Fibroblast of mammary gland (primary cell): ENCODE results near the gene LRRC47.

Source experiments
- DNase-seq: peaks from one replicate; pipeline ENCODE4 v3.0.0-alpha.2; 2010; ENCODE audit warnings: low read depth
- H3K4me3 ChIP-seq: 2 replicates; pipeline ENCODE4 v1.5.1; 2011; ENCODE audit warnings: low read depth, mild to moderate bottlenecking, low read length, moderate library complexity; ENCODE audit not compliant: control insufficient read depth
- TF ChIP-seq, protein P1 (sequence below): conservative IDR thresholded peaks from 2 replicates; pipeline ENCODE4 v1.5.1; 2011; ENCODE audit warnings: low read depth, low read length, inconsistent platforms; ENCODE audit not compliant: control insufficient read depth, insufficient read depth

Gene LRRC47

DNA sequence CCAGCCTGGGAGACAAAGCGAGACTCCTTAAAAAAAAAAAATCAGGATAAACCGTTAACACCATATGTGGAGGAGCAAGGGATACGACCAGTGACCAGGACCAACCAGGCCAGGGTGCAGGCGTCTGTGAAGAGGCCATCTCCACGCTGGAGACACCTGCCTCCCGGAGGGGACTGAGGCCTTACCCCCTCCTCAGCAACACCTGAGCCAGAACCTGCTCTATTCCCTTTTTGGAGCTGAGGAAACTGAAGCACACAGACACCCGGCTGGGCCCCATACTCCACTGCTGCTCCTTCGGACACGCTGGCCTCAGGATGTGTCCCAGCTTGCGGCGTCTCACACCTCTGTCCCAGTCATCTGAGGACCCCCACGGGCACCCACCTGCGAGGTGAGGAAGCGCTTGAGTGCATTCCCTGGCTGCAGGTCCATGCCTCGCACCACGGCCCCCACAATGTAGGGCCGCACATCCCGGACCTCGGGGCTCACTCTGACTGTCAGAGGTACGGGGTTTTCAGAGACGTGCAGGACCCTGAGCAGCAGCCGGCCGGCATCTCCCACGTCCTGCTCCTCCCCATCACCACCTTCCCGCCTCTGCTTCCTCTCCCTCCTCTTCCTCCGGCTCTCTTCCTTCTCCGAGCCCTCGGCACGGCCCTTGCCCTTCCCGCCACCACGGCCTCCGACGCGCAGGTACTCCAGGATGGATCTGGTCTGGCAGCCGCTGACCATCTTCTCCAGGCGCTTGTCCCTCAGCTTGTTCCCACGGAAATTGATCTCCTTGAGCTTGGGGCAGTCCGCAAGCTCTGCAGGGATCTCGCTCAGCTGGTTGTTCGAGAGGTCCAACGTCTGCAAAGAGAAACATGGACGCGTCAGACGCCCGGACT, 9.6 kb downstream of the LRRC47 start:
- no peak for DNase-seq
- TF ChIP-seq, protein P1, sequence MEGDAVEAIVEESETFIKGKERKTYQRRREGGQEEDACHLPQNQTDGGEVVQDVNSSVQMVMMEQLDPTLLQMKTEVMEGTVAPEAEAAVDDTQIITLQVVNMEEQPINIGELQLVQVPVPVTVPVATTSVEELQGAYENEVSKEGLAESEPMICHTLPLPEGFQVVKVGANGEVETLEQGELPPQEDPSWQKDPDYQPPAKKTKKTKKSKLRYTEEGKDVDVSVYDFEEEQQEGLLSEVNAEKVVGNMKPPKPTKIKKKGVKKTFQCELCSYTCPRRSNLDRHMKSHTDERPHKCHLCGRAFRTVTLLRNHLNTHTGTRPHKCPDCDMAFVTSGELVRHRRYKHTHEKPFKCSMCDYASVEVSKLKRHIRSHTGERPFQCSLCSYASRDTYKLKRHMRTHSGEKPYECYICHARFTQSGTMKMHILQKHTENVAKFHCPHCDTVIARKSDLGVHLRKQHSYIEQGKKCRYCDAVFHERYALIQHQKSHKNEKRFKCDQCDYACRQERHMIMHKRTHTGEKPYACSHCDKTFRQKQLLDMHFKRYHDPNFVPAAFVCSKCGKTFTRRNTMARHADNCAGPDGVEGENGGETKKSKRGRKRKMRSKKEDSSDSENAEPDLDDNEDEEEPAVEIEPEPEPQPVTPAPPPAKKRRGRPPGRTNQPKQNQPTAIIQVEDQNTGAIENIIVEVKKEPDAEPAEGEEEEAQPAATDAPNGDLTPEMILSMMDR, result no peak
- H3K4me3 ChIP-seq, result no peak overlapping the region

DNA sequence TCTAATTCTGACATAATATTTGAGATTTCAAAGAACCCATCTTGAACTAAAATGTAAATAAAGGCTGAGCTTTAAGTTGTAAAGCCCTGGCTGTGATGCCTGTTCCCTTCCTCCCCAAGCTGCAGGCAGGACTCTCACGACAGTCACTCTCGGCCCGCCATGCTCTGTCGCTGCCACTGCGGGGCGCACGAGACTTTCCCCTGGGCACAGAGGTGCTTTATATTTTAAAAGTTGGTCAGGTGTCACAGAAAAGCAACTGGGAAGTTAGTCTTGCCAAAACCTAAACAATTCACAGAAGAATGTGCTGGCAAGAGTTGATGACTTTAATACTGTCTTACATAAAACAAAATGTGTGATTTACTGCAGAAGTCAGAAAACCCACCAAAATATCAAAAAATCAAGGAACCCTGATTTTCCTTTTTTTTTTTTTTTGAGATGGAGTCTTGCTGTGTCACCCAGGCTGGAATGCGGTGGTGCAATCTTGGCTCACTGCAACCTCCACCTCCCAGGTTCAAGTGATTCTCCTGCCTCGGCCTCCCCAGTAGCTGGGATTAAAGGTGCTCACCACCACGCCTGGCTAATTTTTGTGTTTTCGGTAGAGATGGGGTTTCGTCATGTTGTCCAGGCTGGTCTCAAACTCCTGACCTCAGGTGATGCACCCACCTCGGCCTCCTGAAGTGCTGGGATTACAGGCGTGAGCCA, 10.7 kb downstream of the LRRC47 start:
- no peak overlapping the region for H3K4me3 ChIP-seq
- no peak for DNase-seq
- TF ChIP-seq, protein P1, result peak; percentile 29

DNA sequence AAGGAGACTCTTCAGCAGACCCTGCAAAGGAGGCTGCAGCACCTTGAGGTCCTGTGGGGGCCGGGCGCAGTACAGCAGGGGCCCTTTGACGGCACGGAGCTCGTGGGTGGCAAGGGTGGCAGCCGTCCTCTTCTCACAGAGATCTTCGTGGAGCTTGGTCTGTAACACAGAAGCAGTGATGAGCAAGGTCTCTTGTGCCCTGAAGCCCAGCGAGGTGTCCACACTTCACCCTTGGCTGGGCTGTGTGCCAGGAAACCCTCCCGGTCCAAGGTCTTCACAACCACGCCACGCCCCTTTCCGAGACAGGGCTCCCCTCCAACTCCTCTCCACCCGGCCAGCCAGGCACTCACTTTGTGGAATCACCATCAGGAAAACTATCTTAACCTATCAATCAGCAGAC, 11.3 kb downstream of the LRRC47 start:
- DNase-seq, result no peak
- H3K4me3 ChIP-seq, result no peak overlapping the region
- TF ChIP-seq, protein P1, result no peak

DNA sequence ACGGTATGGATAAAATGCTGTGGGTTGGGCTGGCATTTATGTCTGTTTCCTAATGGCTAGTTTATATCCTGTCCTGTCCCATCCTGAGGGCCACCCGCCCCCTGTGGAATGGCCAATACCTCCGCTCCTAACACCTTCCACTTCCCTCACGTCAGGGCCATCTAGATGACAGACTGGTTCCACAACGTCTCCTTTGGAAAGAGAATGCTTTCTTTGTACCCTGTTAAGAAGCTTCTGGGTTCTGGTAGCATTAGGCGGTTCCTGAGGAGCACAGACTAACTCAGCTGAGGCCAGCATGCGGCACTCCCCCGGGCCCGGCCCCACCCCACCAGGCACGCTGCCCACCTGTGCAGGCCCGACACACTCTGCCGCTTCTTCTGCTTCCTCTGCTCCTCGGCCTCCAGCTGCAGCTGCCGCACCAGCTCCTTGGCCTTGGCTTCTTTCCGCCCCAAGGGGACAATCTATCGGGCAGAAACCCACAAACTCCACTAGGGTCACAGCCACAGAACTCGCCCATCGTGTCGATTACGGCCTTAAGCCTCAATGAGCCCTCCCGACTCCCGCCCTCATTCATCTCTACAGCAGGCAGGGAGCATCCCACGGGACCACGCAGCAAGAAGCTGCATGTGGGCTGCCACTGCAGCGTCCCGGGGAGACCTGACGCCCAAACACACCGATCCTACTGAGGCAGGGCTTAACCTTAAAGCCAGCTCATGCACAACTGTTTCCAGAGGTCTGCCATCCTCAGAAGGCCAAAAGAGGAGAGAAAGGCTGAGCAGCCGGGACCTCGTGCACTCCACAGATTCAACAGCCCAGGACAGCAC, 12.4 kb downstream of the LRRC47 start:
- TF ChIP-seq, protein P1, result no peak
- no peak for DNase-seq

DNA sequence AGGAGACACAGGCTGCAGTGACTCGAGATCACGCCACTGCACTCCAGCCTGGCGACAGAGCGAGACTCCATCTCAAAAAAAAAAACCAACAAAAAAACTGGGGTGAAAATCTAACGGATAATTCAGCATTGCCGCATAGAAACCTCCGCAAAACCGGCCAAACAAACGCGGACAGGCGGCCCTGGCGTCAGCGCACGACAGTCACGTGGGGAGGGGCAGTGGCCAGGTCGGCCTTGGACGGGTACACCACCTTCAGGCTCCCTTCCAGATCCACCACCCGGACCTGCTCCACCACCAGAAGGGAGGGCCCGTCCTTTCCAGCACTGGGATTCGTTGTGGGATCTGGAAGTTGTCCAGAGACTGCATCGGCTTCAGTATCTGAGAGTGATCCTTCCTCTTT, 15.4 kb downstream of the LRRC47 start:
- TF ChIP-seq, protein P1, result no peak
- no peak overlapping the region for H3K4me3 ChIP-seq
- no peak for DNase-seq

More for the DNA sequence above, 12.4 kb downstream of the LRRC47 start:
- no peak overlapping the region for H3K4me3 ChIP-seq

DNA sequence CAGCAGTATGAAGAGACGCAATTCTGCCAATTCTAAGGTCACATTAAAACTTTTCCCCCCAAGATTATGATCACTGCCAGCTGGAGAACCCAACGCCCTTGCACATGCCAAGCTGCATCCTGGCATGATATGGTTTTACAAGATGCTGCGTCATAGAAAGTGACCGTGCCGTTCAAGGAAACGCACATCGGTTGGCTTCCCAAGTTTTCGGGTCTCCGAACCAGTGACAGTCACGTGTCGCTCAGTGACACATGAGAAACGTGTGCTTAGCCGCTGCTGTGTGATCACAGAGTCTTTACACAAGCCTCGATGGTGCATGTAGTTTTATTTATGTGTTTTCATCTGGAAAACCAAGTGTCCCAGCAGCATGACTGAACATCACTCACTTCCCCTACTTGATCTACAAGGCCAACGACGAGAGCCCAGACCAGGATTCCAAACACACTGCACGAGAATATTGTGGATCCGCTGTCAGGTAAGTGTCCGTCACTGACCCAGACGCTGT, 16.3 kb downstream of the LRRC47 start:
- DNase-seq, result no peak
- TF ChIP-seq, protein P1, result no peak

More for the DNA sequence above, 16.3 kb downstream of the LRRC47 start:
- H3K4me3 ChIP-seq, result no peak overlapping the region
